NK-92 treated with Interleukin-12 subunit alpha and Interleukin-12 subunit beta, amount 100 ng/mL, for 24 hours (cell line): ENCODE results near the gene CAMTA2.

Experiments used
- DNase-seq: peaks from one replicate; lab custom pipeline; 2025; lab: John Stamatoyannopoulos, UW

CAMTA2 gene

GRCh38 chr17:4948166-4948930 is 39.1 kb downstream of the CAMTA2 start, which contains the start of gene PFN1:
Gene PFN1, minus strand, starts transcription at chr17:4948530. Its CDS starts 136 bp downstream, at chr17:4948394.
- peak; percentile 75 for DNase-seq

- peak; percentile 55 for DNase-seq
Measured at GRCh38 chr17:4947411-4948165, 39.9 kb downstream of the CAMTA2 start.

GRCh38 chr17:4947010-4947410 is 40.5 kb downstream of the CAMTA2 start:
- DNase-seq = no peak

- DNase-seq = no peak
Measured at GRCh38 chr17:4946312-4946976, 41.0 kb downstream of the CAMTA2 start.

- no peak for DNase-seq
Measured at GRCh38 chr17:4945944-4946280, 41.6 kb downstream of the CAMTA2 start.

GRCh38 chr17:4945176-4945943 is 42.1 kb downstream of the CAMTA2 start:
- peak; percentile 51 for DNase-seq

- no peak for DNase-seq
Measured at GRCh38 chr17:4944554-4945175, 42.8 kb downstream of the CAMTA2 start.

- peak; percentile 10 for DNase-seq
Measured at GRCh38 chr17:4944163-4944553, 43.3 kb downstream of the CAMTA2 start.

- no peak for DNase-seq
Measured at GRCh38 chr17:4942760-4943508, 44.5 kb downstream of the CAMTA2 start.

GRCh38 chr17:4941319-4941610 is 46.2 kb downstream of the CAMTA2 start:
- DNase-seq = no peak

- peak; percentile 14 for DNase-seq
Measured at GRCh38 chr17:4940555-4941318, 46.7 kb downstream of the CAMTA2 start.

GRCh38 chr17:4939796-4940554 is 47.5 kb downstream of the CAMTA2 start, which contains the start of the genes RNF167 and SLC25A11:
Gene RNF167, plus strand, starts transcription at chr17:4940268. Its CDS starts 642 bp downstream, at chr17:4940910.
Gene SLC25A11, minus strand, starts transcription at chr17:4940046. Its CDS starts 136 bp downstream, at chr17:4939910.
- DNase-seq = peak; percentile 93

GRCh38 chr17:4939546-4939795 is 48.0 kb downstream of the CAMTA2 start:
- DNase-seq = no peak

- DNase-seq = no peak
Measured at GRCh38 chr17:4938688-4939545, 48.6 kb downstream of the CAMTA2 start.

GRCh38 chr17:4938069-4938491 is 49.4 kb downstream of the CAMTA2 start:
- no peak for DNase-seq

GRCh38 chr17:4937553-4937952 is 49.9 kb downstream of the CAMTA2 start:
- no peak for DNase-seq

- DNase-seq = no peak
Measured at GRCh38 chr17:4936436-4936835, 51.0 kb downstream of the CAMTA2 start.

- no peak for DNase-seq
Measured at GRCh38 chr17:4935650-4936049, 51.8 kb downstream of the CAMTA2 start.
